HG02973 (cell line): Measurements from ENCODE around the gene CCDC177.

ENCODE experiments used
- ATAC-seq: cut with Tn5 transposase; IDR thresholded peaks from one replicate; pipeline ENCODE4 v1.9.1; 2021; ENCODE audit warnings: moderate library complexity; ENCODE audit not compliant: unreplicated experiment

Gene CCDC177

GRCh38 chr14:69570836-69571330, 3.8 kb downstream of the CCDC177 start:
- no peak for ATAC-seq

- no peak for ATAC-seq
Measured at GRCh38 chr14:69569859-69570258, 4.8 kb downstream of the CCDC177 start.

GRCh38 chr14:69567563-69567962, 7.1 kb downstream of the CCDC177 start:
- ATAC-seq = no peak

- ATAC-seq = no peak
Measured at GRCh38 chr14:69561893-69562292, 12.8 kb downstream of the CCDC177 start.

GRCh38 chr14:69560826-69561225, 13.8 kb downstream of the CCDC177 start:
- no peak for ATAC-seq

- ATAC-seq = no peak
Measured at GRCh38 chr14:69559581-69560011, 15.1 kb downstream of the CCDC177 start.

- ATAC-seq = no peak
Measured at GRCh38 chr14:69558774-69559173, 15.9 kb downstream of the CCDC177 start.

GRCh38 chr14:69554500-69554899, 20.2 kb downstream of the CCDC177 start:
- ATAC-seq = no peak

GRCh38 chr14:69553252-69553651, 21.4 kb downstream of the CCDC177 start:
- ATAC-seq = no peak

GRCh38 chr14:69551511-69551910, 23.2 kb downstream of the CCDC177 start:
- ATAC-seq = no peak

- no peak for ATAC-seq
Measured at GRCh38 chr14:69548566-69548965, 26.1 kb downstream of the CCDC177 start.

- ATAC-seq = no peak
Measured at GRCh38 chr14:69547701-69548348, 26.8 kb downstream of the CCDC177 start.

- no peak for ATAC-seq
Measured at GRCh38 chr14:69543341-69544115, 31.1 kb downstream of the CCDC177 start.

GRCh38 chr14:69542311-69542710, 32.4 kb downstream of the CCDC177 start:
- no peak for ATAC-seq

- ATAC-seq = no peak
Measured at GRCh38 chr14:69540654-69541335, 33.9 kb downstream of the CCDC177 start.

GRCh38 chr14:69539631-69540410, 34.9 kb downstream of the CCDC177 start:
- no peak for ATAC-seq

GRCh38 chr14:69538766-69539165, 35.9 kb downstream of the CCDC177 start:
- no peak for ATAC-seq

GRCh38 chr14:69537900-69538299, 36.8 kb downstream of the CCDC177 start:
- no peak for ATAC-seq

GRCh38 chr14:69536971-69537370, 37.7 kb downstream of the CCDC177 start:
- no peak for ATAC-seq

GRCh38 chr14:69535230-69535848, 39.3 kb downstream of the CCDC177 start:
- ATAC-seq = no peak
